Measurements from ENCODE around the gene OPA3. TPM values are rescaled to one million over a fixed set of nuclear protein-coding genes. Genes with fewer than 3 reads are reported as not detected.
A peak's percentile ranks its signal among the peaks of the same experiment; 100 is the strongest.

OPA3 gene
- total and polyA plus RNA-seq, 2 experiments from 2014 or later: 5.3 to 11.8 TPM

GRCh38 chr19:45508861-45509691, 75.5 kb downstream of the OPA3 start:
- in situ Hi-C loops (cut with MboI): no loop called here
- WGBS, 2 experiments (ENCODE audit: low coverage in 1 of 2, low lambda C conversion rate in 2 of 2, missing lambda C conversion rate in 2 of 2): 2% methylated on average over 17 to 28 of the region's 28 CpGs

GRCh38 chr19:45508417-45508860, 76.2 kb downstream of the OPA3 start:
- H3K4me1 ChIP-seq (ENCODE audit: insufficient read depth): peaks cover 15% of the 10 kb centered on the region
- in situ Hi-C loops (cut with MboI): no loop called here

More at GRCh38 chr19:45508861-45509691, 75.5 kb downstream of the OPA3 start:
- DNase-seq: peak; percentile 69
- Histone ChIP-seq H3F3A (ENCODE audit: insufficient read depth) (peaks cover 16% of the 10 kb centered on the region), H2AFZ (peak overlapping the region; percentile 59; the same call in 1 of the 2 replicates), H3K36me3 (ENCODE audit: low read depth) (no peaks in the 10 kb centered on the region), H3K4me3 (peak overlapping the region; percentile 99), H3K4me2 (ENCODE audit: unreplicated experiment) (peak overlapping the region; percentile 97), H3K27me3 (replicated peaks; ENCODE audit: insufficient read depth) (no peaks in the 10 kb centered on the region), H3K27ac (peak overlapping the region; percentile 22; the same call in 1 of the 2 replicates), H3K9me3 (ENCODE audit: low read depth) (no peaks in the 10 kb centered on the region), H3K79me2 (ENCODE audit: insufficient read depth) (peaks cover 68% of the 10 kb centered on the region), H3K4me1 (ENCODE audit: insufficient read depth) (peaks cover 15% of the 10 kb centered on the region), H4K20me1 (ENCODE audit: insufficient read depth) (no peaks in the 10 kb centered on the region), H3K9me2 (ENCODE audit: insufficient read depth) (no peaks in the 10 kb centered on the region), H3K9ac (peak overlapping the region; percentile 86)
- TF ChIP-seq EZH2 (IDR thresholded peaks at IDR 0.05; ENCODE audit: insufficient read depth, poor library complexity, severe bottlenecking) (no peak), EZH2phosphoT487 (IDR thresholded peaks at IDR 0.05; ENCODE audit: insufficient read depth, low read depth) (no peak)

DNA sequence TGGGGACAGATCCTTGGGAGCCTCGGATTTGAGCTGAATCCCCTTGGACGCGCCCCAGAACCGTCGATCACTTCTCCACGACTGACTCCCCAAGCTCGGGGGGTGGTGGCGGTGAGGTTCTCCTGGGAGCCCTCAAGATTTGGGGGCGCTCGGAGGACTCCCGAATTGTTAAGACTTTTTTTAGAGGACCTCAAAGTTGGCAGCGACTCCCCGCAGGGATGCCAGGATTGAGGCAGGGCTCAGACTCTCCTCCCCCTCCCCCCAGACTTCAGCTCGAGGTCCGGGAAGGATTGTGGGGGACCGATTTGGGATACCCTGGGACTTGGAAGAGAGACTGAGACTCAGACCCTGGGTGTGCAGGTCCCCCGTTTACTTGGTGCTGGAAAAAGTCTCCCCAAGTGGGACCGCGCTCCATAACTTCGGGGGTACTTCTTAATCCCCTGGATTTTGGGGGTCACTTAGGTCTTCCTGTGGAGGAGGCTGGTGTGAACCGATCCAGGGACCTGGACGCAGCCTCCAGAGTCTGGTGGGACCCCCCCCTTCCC, 76.7 kb downstream of the OPA3 start:
- no peaks in the 10 kb centered on the region for H3K9me3 ChIP-seq (ENCODE audit: low read depth)
- peak overlapping the region; percentile 86 for H3K9ac ChIP-seq
- H3K36me3 ChIP-seq (ENCODE audit: low read depth): no peaks in the 10 kb centered on the region
- TF ChIP-seq EZH2 (IDR thresholded peaks at IDR 0.05; ENCODE audit: insufficient read depth, poor library complexity, severe bottlenecking) (no peak), EZH2phosphoT487 (IDR thresholded peaks at IDR 0.05; ENCODE audit: insufficient read depth, low read depth) (no peak)
- H4K20me1 ChIP-seq (ENCODE audit: insufficient read depth): no peaks in the 10 kb centered on the region
- peaks cover 57% of the 10 kb centered on the region for H3K79me2 ChIP-seq (ENCODE audit: insufficient read depth)
- peak overlapping the region; percentile 97 for H3K4me2 ChIP-seq (ENCODE audit: unreplicated experiment)
- H3F3A ChIP-seq (ENCODE audit: insufficient read depth): peaks cover 16% of the 10 kb centered on the region
- in situ Hi-C loops (cut with MboI): no loop called here
- H3K4me3 ChIP-seq: peak overlapping the region; percentile 99
- peak overlapping the region; percentile 88 for H2AFZ ChIP-seq
- no peaks in the 10 kb centered on the region for H3K9me2 ChIP-seq (ENCODE audit: insufficient read depth)
- peaks cover 15% of the 10 kb centered on the region for H3K4me1 ChIP-seq (ENCODE audit: insufficient read depth)
- 0 to 2% methylated on average over 18 to 19 of the region's 22 CpGs for WGBS, 2 experiments (ENCODE audit: low coverage in 1 of 2, low lambda C conversion rate in 2 of 2, missing lambda C conversion rate in 2 of 2)
- H3K27me3 ChIP-seq (replicated peaks; ENCODE audit: insufficient read depth): no peaks in the 10 kb centered on the region
- peak; percentile 65 for DNase-seq
- peak overlapping the region; percentile 72 for H3K27ac ChIP-seq

More at GRCh38 chr19:45508417-45508860, 76.2 kb downstream of the OPA3 start:
- Histone ChIP-seq H3K4me3 (peak overlapping the region; percentile 99), H3K9me2 (ENCODE audit: insufficient read depth) (no peaks in the 10 kb centered on the region), H3K4me2 (ENCODE audit: unreplicated experiment) (peak overlapping the region; percentile 97), H3K9ac (peak overlapping the region; percentile 86), H3K27ac (peak overlapping the region; percentile 72), H3F3A (ENCODE audit: insufficient read depth) (peaks cover 16% of the 10 kb centered on the region), H4K20me1 (ENCODE audit: insufficient read depth) (no peaks in the 10 kb centered on the region), H3K36me3 (ENCODE audit: low read depth) (no peaks in the 10 kb centered on the region), H2AFZ (peak overlapping the region; percentile 88), H3K9me3 (ENCODE audit: low read depth) (no peaks in the 10 kb centered on the region), H3K79me2 (ENCODE audit: insufficient read depth) (peaks cover 62% of the 10 kb centered on the region), H3K27me3 (replicated peaks; ENCODE audit: insufficient read depth) (no peaks in the 10 kb centered on the region)
- DNase-seq: peak; percentile 44
- 1 to 2% methylated on average over 14 to 26 of the region's 26 CpGs for WGBS, 2 experiments (ENCODE audit: low coverage in 1 of 2, low lambda C conversion rate in 2 of 2, missing lambda C conversion rate in 2 of 2)
- TF ChIP-seq EZH2phosphoT487 (IDR thresholded peaks at IDR 0.05; ENCODE audit: insufficient read depth, low read depth) (no peak), EZH2 (IDR thresholded peaks at IDR 0.05; ENCODE audit: insufficient read depth, poor library complexity, severe bottlenecking) (no peak)

DNA sequence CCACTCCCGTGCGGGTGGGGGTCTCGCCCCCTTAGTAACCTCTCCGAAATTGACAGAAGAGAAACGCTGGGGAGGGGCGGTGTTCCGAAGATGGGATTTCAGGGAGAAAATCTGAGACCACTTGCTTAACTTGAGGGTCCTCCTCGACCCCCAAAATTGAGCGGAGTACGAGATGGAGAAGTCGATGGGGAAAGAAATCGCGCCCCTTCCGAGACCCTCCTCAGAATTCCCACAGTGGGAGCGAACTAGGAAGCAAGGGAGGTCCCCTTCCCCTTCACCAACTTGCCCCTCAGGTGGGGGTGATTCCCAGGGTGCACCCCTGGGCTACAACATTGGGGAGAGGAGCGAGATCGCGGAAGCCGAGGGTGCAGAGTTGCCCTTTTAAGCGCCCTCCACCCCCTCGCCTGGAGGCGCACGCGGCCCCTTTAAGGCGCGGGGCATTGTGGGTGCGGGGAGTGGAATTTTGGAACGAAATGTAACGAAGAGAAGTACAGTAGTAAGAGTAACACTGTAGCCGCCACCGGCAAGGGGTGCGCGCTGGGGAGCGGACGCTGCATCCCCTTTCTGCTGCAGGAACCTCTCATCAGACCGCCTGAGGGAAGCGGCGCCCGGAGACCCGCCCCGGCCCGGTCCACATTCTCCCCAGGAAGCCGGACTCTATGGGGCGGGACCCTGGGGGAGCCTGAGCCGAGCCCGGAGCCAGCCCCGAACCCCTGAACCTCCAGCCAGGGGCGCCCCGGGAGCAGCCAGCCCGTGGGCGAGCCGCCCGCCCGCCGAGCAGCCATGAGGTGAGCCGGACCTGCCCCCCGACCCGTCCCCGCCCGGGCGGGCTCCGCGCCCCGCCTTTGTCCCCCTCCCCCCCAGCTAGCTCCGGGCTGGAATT, 77.4 kb downstream of the OPA3 start, which contains the start of gene VASP:
Gene VASP, plus strand, starts transcription at position 491 of the 883 bp plus-strand sequence. Its CDS starts 293 bp downstream, at position 784.
- Histone ChIP-seq H3K4me2 (ENCODE audit: unreplicated experiment) (peak within 1 kb of the TSS; percentile 97), H3K9me2 (ENCODE audit: insufficient read depth) (no peaks in the 10 kb centered on the region), H3F3A (ENCODE audit: insufficient read depth) (peaks cover 16% of the 10 kb centered on the region), H4K20me1 (ENCODE audit: insufficient read depth) (no peaks in the 10 kb centered on the region), H3K4me1 (ENCODE audit: insufficient read depth) (peaks cover 15% of the 10 kb centered on the region), H2AFZ (peak within 1 kb of the TSS; percentile 88), H3K4me3 (peak within 1 kb of the TSS; percentile 99), H3K27me3 (replicated peaks; ENCODE audit: insufficient read depth) (no peaks in the 10 kb centered on the region), H3K9ac (peak within 1 kb of the TSS; percentile 86), H3K79me2 (ENCODE audit: insufficient read depth) (peaks cover 49% of the 10 kb centered on the region), H3K27ac (peak within 1 kb of the TSS; percentile 72), H3K36me3 (ENCODE audit: low read depth) (no peaks in the 10 kb centered on the region), H3K9me3 (ENCODE audit: low read depth) (no peaks in the 10 kb centered on the region)
- TF ChIP-seq EZH2phosphoT487 (IDR thresholded peaks at IDR 0.05; ENCODE audit: insufficient read depth, low read depth): no peak
- no peak for TF ChIP-seq EZH2 (IDR thresholded peaks at IDR 0.05; ENCODE audit: insufficient read depth, poor library complexity, severe bottlenecking)
- peak; percentile 93 for DNase-seq
- in situ Hi-C loops (cut with MboI): no loop called here
- WGBS, 2 experiments (ENCODE audit: low coverage in 1 of 2, low lambda C conversion rate in 2 of 2, missing lambda C conversion rate in 2 of 2): 1 to 2% methylated on average over 37 to 45 of the region's 65 CpGs
